EH (cell line): ENCODE data around the gene SRGAP3.

Experiments
- DNase-seq: peaks from one replicate; pipeline ENCODE4 v3.0.0-alpha.2; 2015; ENCODE audit warnings: low read depth

SRGAP3 gene

DNA sequence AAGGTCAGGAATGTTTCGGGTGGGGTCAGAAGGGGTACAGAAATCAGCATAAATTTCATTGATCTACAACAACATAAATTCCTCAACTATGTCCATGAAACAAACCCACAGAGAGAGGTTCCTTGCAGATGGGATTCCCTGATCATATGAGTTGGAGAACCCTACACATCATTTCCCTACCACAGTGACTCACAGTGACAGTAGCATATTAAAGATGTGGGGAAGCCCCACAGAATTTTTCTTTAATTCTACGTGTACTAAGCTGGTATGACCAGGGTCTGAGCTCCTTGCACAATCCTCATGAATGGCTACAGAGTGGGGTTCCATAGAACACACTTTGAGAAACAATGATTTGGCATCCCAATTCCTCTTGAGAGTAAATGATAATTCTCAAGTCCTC, 169.3 kb downstream of the SRGAP3 start:
- DNase-seq = peak; percentile 17

- no peak for DNase-seq
Measured at GRCh38 chr3:9079676-9080075, 169.8 kb downstream of the SRGAP3 start.

DNA sequence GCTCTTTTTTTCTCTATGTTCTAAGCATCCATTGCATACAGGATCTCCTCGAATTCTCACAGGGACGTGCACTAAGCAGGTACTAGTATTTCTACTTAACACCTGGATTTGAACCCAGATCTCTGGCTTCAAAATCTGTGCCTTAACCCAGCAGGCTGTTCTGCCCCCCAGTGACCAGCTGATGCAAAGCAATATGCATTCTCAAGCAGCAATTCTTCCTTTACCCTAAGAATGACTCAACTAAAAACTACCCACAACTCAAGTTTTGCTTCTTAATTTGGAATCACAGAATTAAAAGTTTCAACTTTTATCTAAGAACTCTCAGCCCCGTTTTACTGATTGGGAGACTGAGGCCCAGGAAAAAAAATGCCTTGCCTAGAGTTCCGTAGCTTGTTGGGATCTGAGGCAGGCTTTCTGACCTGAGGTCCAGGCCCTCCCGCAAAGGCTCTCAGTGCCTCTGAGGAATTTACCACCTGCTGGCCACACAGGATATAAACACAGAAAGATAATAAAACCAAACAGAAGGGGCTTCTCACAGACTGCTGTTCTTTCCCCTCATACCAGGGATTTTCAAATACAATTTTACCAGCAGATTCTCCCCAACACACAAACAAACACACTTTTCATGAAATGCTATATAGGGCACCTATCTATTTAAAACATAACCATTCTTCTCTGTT, 170.7 kb downstream of the SRGAP3 start:
- no peak for DNase-seq

DNA sequence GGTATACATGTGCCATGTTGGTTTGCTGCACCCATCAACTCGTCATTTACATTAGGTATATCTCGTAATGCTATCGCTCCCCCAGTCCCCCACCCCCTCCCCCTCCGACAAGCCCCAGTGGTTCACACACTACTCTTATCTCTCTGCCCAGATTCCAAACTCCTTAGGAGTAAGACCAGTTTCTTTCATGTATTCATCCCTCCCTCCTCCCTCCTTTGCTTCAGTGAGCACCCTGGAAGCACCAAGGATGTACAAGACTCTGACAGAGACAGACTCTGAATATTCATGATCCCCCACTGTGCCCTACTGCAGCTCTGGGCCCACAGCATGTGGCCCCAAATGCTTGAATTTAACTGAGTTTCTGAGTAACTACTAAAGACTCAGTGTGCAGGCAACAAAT, 172.4 kb downstream of the SRGAP3 start:
- no peak for DNase-seq

GRCh38 chr3:9075762-9076161, 173.7 kb downstream of the SRGAP3 start:
- DNase-seq = no peak

DNA sequence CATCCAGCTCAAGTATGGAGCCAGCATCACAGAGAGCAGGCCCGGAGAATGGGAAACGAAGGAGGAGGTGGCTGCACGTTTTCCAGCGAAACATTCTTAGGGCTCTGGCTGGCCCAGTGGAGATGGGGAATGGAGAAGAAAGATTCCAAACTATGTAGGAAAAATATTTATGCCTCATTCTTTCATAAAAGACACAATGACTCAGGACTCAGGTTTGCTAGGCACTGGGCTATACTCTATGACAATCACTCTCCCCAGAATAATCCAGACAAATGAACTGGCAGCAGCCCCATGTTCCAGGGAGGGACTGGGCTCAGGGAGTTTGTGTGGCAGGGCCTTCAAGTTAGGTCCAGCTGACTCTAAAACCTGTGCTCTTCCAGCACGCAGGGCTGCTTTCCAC, 175.4 kb downstream of the SRGAP3 start:
- DNase-seq = peak; percentile 73

DNA sequence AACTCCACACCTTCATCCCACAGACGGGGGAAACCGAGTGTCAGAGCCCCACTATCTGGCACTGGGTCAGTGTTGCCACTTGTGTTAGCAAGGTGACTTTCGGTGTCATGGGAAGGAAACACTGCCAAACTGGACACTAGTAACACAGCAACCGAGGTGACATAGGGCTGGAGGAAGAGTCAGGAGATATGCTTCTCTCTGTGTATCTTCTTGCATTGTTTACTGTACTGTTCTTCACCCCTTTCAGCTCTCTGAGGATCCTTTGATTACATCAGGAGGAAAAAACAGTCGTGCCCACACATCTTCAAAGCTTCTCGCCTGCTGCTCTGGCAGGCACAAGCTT, 176.8 kb downstream of the SRGAP3 start:
- DNase-seq = no peak

DNA sequence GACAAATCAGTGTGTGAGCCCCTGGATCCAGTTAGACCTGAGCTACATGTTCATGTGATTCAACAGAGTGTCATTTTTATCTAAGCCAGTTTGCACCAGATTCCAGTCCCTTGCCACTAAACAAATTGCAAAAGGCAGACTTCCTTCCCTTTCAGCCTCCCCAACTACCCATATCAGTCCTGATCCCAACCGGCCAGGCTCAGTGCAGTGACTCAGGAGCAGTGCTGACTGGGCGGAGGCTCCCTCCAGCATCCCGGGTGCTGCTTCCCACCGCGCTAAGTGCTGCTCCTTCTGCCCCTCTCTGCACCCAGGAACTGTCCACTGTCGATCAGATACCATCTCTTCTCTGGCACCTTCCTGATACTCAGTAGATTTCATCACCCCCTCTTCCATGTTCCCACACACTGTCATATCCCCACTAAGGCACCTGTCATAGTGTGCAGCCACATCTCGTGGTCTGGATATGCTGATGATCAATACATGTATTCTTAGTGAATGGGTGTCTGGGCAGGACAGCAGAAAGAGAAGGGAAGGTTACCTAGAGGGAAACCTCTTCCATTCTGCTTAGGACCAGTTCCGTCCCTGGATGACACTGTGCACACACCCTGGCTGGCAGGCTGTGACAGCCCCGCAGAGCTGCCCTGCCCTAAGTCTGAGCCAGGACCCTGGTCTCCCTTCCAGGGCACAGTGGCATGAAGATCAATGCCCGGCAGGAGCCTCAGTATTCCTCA, 177.3 kb downstream of the SRGAP3 start:
- no peak for DNase-seq

DNA sequence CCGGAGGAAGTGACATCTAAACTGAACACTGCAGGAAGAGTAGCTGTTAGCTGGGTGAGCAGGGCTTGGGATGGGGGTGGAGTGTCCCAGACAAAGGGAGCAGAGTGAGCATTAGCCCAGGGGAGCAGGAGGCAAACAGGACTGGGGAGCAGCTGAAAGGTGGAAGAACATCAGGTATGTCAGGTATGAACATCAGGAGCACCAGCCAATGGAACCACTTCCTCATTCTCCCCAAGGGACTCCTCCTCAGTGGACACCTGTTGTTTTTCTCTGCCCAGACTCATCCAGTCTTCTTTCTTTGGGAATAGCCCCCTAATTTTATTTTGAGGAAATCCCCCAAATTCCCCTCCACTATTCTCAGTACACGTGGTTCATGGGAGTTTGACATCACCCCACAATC, 178.5 kb downstream of the SRGAP3 start:
- no peak for DNase-seq

DNA sequence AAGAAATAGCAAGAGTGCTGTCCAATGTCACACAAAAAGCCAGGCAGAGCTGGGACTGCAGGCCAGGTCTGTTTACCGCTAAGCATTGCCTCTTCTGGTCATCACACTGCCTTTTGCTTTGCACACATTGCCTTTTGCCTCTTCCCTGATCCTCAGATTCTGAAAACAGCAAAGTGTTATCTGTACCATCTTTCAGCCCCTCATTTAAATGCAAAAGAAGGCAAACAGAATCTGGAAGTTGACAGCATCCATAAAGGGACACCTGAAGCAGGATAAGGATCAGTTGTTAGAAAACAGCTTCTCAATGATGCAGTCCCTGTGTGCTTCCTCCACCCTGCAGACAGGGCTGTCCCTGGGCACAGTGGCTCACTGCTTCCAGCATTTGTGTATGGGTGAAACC, 179.5 kb downstream of the SRGAP3 start:
- no peak for DNase-seq

DNA sequence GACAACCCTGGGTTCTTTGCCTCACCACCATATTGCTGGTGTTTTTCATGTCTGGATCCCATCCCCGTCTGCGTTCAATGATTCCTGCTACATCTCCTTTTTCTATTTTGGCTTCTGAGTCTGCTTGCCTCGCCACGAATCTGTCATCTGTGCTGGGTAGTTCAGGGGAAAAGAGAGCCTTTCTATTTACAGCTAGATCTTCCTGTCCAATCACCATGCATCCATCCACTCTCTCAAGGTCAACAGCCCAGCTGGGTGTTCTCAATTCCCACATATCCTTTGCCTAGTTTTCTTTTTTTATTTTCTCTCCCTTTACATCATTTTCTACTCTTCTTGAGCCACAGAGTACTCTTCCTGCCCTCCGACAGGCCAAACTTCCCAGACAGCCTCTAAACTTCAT, 181.4 kb downstream of the SRGAP3 start:
- DNase-seq = no peak

- peak; percentile 70 for DNase-seq
Measured at GRCh38 chr3:9067352-9067975, 182.0 kb downstream of the SRGAP3 start.

DNA sequence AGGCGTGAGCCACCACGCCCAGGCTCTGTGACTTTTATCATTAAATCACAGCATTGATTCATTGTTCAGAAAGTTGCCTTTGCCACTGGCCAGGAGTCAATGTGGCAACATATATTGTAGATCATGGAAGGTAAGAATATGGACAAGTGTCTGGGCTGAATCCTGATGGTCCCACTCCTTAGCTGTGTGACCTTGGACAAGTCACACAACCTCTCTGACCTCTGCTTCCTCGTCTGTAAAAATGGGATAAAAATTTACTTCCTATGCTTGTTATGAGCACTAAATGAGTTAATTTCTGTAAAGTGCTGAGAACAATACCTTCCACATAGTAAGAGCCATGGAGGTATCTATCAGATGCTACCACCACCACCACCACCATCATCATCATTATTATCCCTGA, 182.7 kb downstream of the SRGAP3 start:
- DNase-seq = no peak

- peak; percentile 13 for DNase-seq
Measured at GRCh38 chr3:9066141-9066540, 183.3 kb downstream of the SRGAP3 start.

DNA sequence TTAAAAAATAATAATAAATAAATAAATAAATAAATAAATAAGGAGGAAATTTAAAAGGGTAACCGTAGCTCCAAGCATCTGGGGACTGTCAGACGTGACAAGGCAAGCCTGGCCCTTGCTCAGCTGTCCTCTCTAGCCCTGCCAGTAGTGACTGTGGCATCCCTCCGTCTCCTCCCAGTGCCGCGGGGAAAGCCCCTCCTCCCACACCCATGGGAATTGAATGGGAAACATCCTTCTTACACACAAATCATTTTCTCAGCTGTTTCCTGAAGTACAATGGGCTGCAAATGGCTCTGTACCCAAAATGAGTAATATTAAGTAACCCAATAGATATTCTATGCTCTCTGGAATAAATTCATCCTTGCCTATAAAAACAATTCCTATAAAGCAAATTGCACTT, 184.6 kb downstream of the SRGAP3 start:
- DNase-seq = peak; percentile 13

DNA sequence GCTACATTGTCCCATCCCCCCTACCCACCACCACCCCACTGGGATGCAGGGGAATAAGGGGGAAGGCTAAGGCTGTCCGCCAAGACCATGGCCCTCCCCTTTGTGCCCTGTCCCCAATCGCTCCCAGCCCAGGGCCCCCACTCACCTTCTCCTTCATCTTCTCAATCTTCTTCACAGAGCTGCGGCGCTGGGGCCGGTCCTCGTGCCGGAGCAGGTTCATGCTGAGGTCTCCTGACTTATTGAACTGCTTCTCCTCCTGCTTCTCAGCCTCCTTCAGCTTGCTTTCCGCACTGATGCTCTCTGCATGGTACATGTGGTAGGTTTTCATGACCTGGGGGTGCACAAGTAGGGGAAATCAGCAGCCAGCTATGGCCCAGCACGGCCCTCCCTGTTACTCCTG, 185.2 kb downstream of the SRGAP3 start:
- no peak for DNase-seq

- no peak for DNase-seq
Measured at GRCh38 chr3:9062570-9062969, 186.9 kb downstream of the SRGAP3 start.

DNA sequence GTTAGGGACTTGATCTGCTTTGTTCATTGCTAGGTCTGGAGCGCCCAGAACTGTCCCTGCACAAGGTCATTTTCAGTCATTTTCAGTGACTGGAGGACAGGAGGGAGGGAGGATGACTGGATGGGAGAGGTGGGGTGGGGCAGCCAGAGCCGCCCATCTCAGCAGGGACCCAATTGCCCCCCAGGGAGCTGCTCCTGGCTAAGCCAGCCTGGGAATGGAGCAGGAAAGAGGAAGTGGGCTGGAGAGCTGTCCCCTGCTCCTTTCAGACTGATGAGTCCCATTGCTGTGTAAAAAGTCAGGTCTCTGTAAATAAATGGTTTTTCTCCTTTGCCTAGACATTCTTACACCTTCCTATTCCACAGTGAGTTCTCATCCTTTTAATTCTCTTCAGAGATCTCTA, 187.8 kb downstream of the SRGAP3 start:
- no peak for DNase-seq

- no peak for DNase-seq
Measured at GRCh38 chr3:9059489-9060400, 189.7 kb downstream of the SRGAP3 start.

- DNase-seq = no peak
Measured at GRCh38 chr3:9056581-9056980, 192.9 kb downstream of the SRGAP3 start.

DNA sequence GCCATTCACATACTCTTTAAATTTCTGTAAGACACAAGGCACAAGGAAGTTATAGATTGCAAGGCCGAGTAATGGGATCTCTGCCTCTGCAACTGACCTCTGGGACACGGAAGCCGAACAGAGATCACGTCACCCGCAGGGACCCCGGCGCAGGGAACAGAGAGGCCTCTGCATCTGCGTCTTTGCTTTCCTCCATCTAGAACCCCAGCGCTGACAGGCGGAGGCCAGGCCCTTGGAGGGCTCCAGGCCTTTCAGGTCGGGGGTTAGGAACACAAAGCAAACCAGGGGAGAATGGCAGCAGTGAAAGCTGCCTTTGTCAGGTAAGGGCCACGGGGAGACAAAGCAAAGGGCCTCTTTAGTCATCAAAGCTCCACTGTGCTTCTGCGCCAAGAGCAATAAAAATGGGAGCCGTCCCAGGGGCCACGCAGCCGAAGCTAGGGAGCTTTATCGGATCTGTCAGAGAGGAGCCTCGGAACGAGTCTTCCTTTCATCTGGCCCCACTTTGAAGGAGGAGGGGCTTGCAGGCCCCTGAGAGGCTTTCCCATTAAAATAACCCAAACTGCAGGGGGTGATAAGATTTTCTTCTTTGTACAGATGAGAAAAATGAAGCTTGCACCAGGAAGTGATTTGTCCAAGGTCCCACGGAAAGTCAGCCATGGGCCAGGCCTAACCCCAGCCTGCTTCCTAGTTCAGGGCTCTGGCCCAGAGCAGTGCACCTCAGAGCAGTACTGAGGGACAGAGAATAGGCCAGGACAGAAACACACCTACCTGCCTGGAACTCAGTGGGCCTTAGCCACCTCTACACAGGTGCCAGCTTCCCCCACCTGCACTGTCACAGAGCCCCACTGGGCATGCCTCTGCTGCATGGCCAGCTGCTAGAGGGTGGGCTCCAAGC, 201.7 kb downstream of the SRGAP3 start:
- no peak for DNase-seq
